ENCODE results near the gene GNA14. TPM values are rescaled to one million over a fixed set of nuclear protein-coding genes. Genes with fewer than 3 reads are reported as not detected.

GNA14 gene
- total and polyA plus RNA-seq, 2 of the 8 experiments (the other 6 are each of a cell fraction or from before 2014, with no cell fraction given), result 3.4 to 6.3 TPM

DNA sequence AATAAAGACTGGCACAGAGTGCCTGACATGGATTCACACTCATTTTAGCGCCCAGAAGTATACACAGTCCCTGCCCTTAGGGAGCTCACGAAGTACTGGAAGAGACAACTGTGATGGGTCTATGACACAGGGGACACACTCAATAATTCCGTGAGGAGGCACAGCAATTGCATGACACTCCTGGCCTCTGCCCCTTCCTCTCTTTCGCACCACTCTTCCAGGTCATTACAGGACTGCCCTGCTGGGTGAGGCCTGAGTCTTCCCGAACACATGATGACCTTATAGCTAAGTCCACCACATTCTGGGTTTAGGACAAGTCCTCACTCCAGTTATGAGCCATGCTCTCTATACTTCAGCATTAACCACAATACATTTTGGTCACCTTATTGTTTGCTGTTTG is 134.7 kb downstream of the GNA14 start:
- Histone ChIP-seq H3K27me3 (replicated peaks in 1 of 4; ENCODE audit: control insufficient read depth in 3 of 4, extremely low read depth in 1 of 4, insufficient read depth in 3 of 4, low read length in 3 of 4) (no peaks in the 10 kb centered on the region; a peak in 2 of 7 replicates), H3K79me2 (ENCODE audit: control insufficient read depth in 1 of 2, insufficient read depth in 2 of 2, low read length in 2 of 2) (no peaks in the 10 kb centered on the region), H4K5ac (ENCODE audit: insufficient read length, low read depth, low read length) (no peak overlapping the region), H4K8ac (ENCODE audit: extremely low read depth, insufficient read depth, low read length) (no peak overlapping the region), H3K14ac (ENCODE audit: insufficient read length) (no peak overlapping the region), H2BK20ac (ENCODE audit: low read length) (no peak overlapping the region), H4K20me1 (replicated peaks in 1 of 2; ENCODE audit: control insufficient read depth in 1 of 2, insufficient read depth in 2 of 2, low read length in 2 of 2) (no peaks in the 10 kb centered on the region), H3K23me2 (ENCODE audit: low read depth, low read length) (no peaks in the 10 kb centered on the region; the same call in 1 of the 2 replicates), H2BK15ac (ENCODE audit: low read length) (no peak overlapping the region), H3K9ac (replicated peaks in 1 of 4; ENCODE audit: extremely low read depth in 1 of 4, low read depth in 3 of 4, low read length in 3 of 4) (no peak overlapping the region), H3K4ac (replicated peaks; ENCODE audit: insufficient read length, low read depth, low read length) (no peak overlapping the region), H2BK120ac (replicated peaks; ENCODE audit: low read depth, low read length) (no peak overlapping the region), H2BK12ac (ENCODE audit: low read depth, low read length) (no peak overlapping the region), H3K4me3 (ENCODE audit: extremely low read depth in 1 of 4, insufficient read depth in 2 of 4, low read depth in 3 of 4, low read length in 4 of 4) (no peak overlapping the region), H3K4me1 (replicated peaks in 1 of 4; ENCODE audit: control insufficient read depth in 3 of 4, insufficient read depth in 4 of 4, low read length in 3 of 4) (no peaks in the 10 kb centered on the region; a peak in 1 of 7 replicates), H2AK5ac (ENCODE audit: low read depth, low read length) (no peak overlapping the region), H3K23ac (ENCODE audit: insufficient read length) (no peak overlapping the region), H2AFZ (ENCODE audit: low read length) (no peak overlapping the region), H2BK5ac (ENCODE audit: low read depth, low read length) (no peak overlapping the region), H3K4me2 (ENCODE audit: insufficient read depth in 1 of 2, low read depth in 2 of 2, low read length in 2 of 2) (no peak overlapping the region), H3K9me3 (ENCODE audit: insufficient read depth in 2 of 2, low read depth in 1 of 2, low read length in 1 of 2) (no peaks in the 10 kb centered on the region), H4K91ac (replicated peaks; ENCODE audit: insufficient read length, low read length) (no peak overlapping the region), H3K27ac (ENCODE audit: low read depth, low read length) (no peak overlapping the region), H3K79me1 (ENCODE audit: low read depth, low read length) (no peaks in the 10 kb centered on the region), H3K56ac (replicated peaks; ENCODE audit: insufficient read length, low read depth, low read length) (no peak overlapping the region), H3K18ac (ENCODE audit: extremely low read depth, low read length) (no peak overlapping the region), H3K36me3 (ENCODE audit: control insufficient read depth in 2 of 4, insufficient read depth in 4 of 4, low read length in 3 of 4) (no peaks in the 10 kb centered on the region)
- FAIRE-seq (no peak), DNase-seq (ENCODE audit: low read depth in 1 of 2, low spot score in 2 of 2) (no peak)
- TF ChIP-seq SIN3A (conservative IDR thresholded peaks at IDR 0.05 in 1 of 2, IDR thresholded peaks at IDR 0.05 in 1 of 2; ENCODE audit: low read depth in 1 of 2, low read length in 2 of 2) (no peak), KDM4A (IDR thresholded peaks at IDR 0.05; ENCODE audit: low read depth, low read length, severe bottlenecking) (no peak), SP2 (IDR thresholded peaks at IDR 0.05; ENCODE audit: low read length) (no peak), CBX5 (IDR thresholded peaks at IDR 0.05; ENCODE audit: low read depth, low read length) (no peak), RBBP5 (IDR thresholded peaks at IDR 0.05; ENCODE audit: borderline replicate concordance, low read depth, low read length) (no peak), CREB1 (IDR thresholded peaks at IDR 0.05) (no peak), ASH2L (IDR thresholded peaks at IDR 0.05; ENCODE audit: low read length) (no peak), BCL11A (IDR thresholded peaks at IDR 0.05; ENCODE audit: low read depth in 2 of 2, low read length in 2 of 2) (no peak), EZH2 (IDR thresholded peaks at IDR 0.05; ENCODE audit: low read depth, low read length, severe bottlenecking) (no peak), TAF7 (optimal IDR thresholded peaks at IDR 0.05; ENCODE audit: borderline replicate concordance, low read depth, low read length) (no peak), TEAD4 (IDR thresholded peaks at IDR 0.05; ENCODE audit: low read depth, low read length) (no peak)
- 91% methylated on average over 5 of the region's 5 CpGs; no CpG with 5 or more reads in 1 of the 2 experiments for WGBS, 2 experiments (ENCODE audit: extremely low coverage in 1 of 2, insufficient coverage in 1 of 2, insufficient read length in 1 of 2, insufficient replicate concordance in 2 of 2, low coverage in 1 of 2, low lambda C conversion rate in 2 of 2, missing lambda C conversion rate in 1 of 2)
- CTCF ChIA-PET (ENCODE audit: partially characterized antibody), result interaction anchor here (1.1 to 1.5 kb wide), 2 partner anchors 60 to 147 kb away, joined by 3 read pairs; no protein-coding TSS in a partner anchor
- POLR2A ChIA-PET (ENCODE audit: partially characterized antibody), result no interaction called here

All from H1 (cell line).